OCI-LY1 (cell line): ENCODE measurements around the gene MGST1.
"Not testable (repeated sequence)": the region's sequence is repeated elsewhere in the genome, so short reads cannot be mapped to it uniquely, and the experiment has no call there.

Source experiments
- H2AFZ ChIP-seq: fragments of 200-600 bp; sonication (generic), shearing (Covaris generic); 2 replicates; pipeline ENCODE4 v1.6.0; 2014; ENCODE audit warnings: antibody characterized with exemption, mild to moderate bottlenecking, low read length
- H3F3A ChIP-seq: fragments of 200-600 bp; sonication (generic), shearing (Covaris generic); 2 replicates; pipeline ENCODE4 v1.6.0; 2014; ENCODE audit warnings: mild to moderate bottlenecking, antibody characterized with exemption, low read length, moderate library complexity; ENCODE audit not compliant: insufficient read depth
- H3K27ac ChIP-seq: fragments of 200-600 bp; sonication (generic); 2 replicates; pipeline ENCODE4 v1.5.1; 2014; ENCODE audit warnings: low read length, mixed run types, mild to moderate bottlenecking, low read depth; ENCODE audit not compliant: poor library complexity, severe bottlenecking
- H3K27me3 ChIP-seq: fragments of 200-600 bp; sonication (generic); 2 replicates; pipeline ENCODE4 v1.6.0; 2014; ENCODE audit warnings: antibody characterized with exemption, mild to moderate bottlenecking, low read length, moderate library complexity; ENCODE audit not compliant: insufficient read depth
- H3K36me3 ChIP-seq: fragments of 200-600 bp; sonication (generic); 2 replicates; pipeline ENCODE4 v1.6.1; 2014; ENCODE audit warnings: mild to moderate bottlenecking, antibody characterized with exemption, low read length, moderate library complexity, mixed read lengths; ENCODE audit not compliant: insufficient read depth
- H3K4me1 ChIP-seq: fragments of 200-600 bp; sonication (generic); 2 replicates; pipeline ENCODE4 v1.5.1; 2014; ENCODE audit warnings: mild to moderate bottlenecking, low read length, moderate library complexity; ENCODE audit not compliant: insufficient read depth, severe bottlenecking
- H3K4me2 ChIP-seq: fragments of 200-600 bp; sonication (generic), shearing (Covaris generic); 2 replicates; pipeline ENCODE4 v1.6.1; 2014; ENCODE audit warnings: low read length
- H3K4me3 ChIP-seq: fragments of 200-600 bp; sonication (generic); 2 replicates; pipeline ENCODE4 v1.5.1; 2014; ENCODE audit warnings: low read length, low read depth, mild to moderate bottlenecking, mixed read lengths; ENCODE audit not compliant: poor library complexity, severe bottlenecking
- H3K79me2 ChIP-seq: fragments of 200-600 bp; shearing (Covaris generic); 2 replicates; pipeline ENCODE4 v1.6.1; 2016; ENCODE audit warnings: mixed run types, low read length, mixed read lengths; ENCODE audit not compliant: insufficient read depth
- H3K9ac ChIP-seq: fragments of 200-600 bp; sonication (generic), shearing (Covaris generic); 2 replicates; pipeline ENCODE4 v1.6.1; 2014; ENCODE audit warnings: mild to moderate bottlenecking, low read length, mixed read lengths
- H3K9me2 ChIP-seq: fragments of 200-600 bp; sonication (generic), shearing (Covaris generic); 2 replicates; pipeline ENCODE4 v1.6.1; 2014; ENCODE audit warnings: low read depth, mild to moderate bottlenecking, low read length, mixed read lengths
- H3K9me3 ChIP-seq: fragments of 200-600 bp; shearing (Covaris generic); 2 replicates; pipeline ENCODE4 v1.6.1; 2014; ENCODE audit warnings: low read length, mixed read lengths
- H4K20me1 ChIP-seq: fragments of 200-600 bp; sonication (generic), shearing (Covaris generic); 2 replicates; pipeline ENCODE4 v1.6.0; 2016; ENCODE audit warnings: mild to moderate bottlenecking, low read length; ENCODE audit not compliant: insufficient read depth
- EZH2 ChIP-seq: fragments of 200-600 bp; sonication (generic), shearing (Covaris generic); IDR thresholded peaks from 2 replicates; pipeline ENCODE4 v1.8.0; 2017; ENCODE audit warnings: borderline replicate concordance, mixed run types, mild to moderate bottlenecking, antibody characterized with exemption, low read length, moderate library complexity, mixed read lengths
- TF ChIP-seq, protein P1 (sequence below): fragments of 200-600 bp; sonication (generic), shearing (Covaris generic); IDR thresholded peaks from 2 replicates; pipeline ENCODE4 v1.5.1; 2017; ENCODE audit warnings: mild to moderate bottlenecking, antibody characterized with exemption, low read length, moderate library complexity, mixed read lengths

Gene MGST1

DNA sequence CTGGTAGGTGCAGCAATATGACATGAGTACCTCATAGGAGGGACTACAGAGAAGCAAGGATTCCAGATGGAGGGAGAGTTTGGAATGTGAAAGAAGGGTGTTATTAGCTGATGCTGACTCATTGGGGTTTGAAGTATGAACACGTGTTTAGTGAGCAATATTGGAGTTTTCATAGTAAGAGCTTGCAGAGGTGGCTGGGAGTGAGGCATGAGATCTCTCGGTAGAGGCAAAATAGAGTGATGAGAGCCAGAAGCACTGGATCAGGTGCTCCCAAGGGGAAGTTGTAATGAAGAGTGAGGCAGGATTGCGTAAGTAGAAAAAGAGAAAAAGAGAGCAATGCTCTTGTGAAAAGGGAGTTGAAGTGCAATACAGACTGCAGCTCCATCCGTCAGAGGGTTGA, 42.1 kb downstream of the MGST1 start:
- Histone ChIP-seq H3K4me2 (no peak overlapping the region), H3K9ac (no peak overlapping the region), H3F3A (no peaks in the 10 kb centered on the region), H3K4me1 (no peaks in the 10 kb centered on the region), H3K27me3 (no peaks in the 10 kb centered on the region), H3K36me3 (no peaks in the 10 kb centered on the region), H4K20me1 (no peaks in the 10 kb centered on the region), H2AFZ (no peak overlapping the region), H3K4me3 (no peak overlapping the region), H3K9me2 (no peaks in the 10 kb centered on the region), H3K9me3 (no peaks in the 10 kb centered on the region), H3K79me2 (no peaks in the 10 kb centered on the region), H3K27ac (no peak overlapping the region)
- TF ChIP-seq EZH2 = no peak
- TF ChIP-seq, protein P1, sequence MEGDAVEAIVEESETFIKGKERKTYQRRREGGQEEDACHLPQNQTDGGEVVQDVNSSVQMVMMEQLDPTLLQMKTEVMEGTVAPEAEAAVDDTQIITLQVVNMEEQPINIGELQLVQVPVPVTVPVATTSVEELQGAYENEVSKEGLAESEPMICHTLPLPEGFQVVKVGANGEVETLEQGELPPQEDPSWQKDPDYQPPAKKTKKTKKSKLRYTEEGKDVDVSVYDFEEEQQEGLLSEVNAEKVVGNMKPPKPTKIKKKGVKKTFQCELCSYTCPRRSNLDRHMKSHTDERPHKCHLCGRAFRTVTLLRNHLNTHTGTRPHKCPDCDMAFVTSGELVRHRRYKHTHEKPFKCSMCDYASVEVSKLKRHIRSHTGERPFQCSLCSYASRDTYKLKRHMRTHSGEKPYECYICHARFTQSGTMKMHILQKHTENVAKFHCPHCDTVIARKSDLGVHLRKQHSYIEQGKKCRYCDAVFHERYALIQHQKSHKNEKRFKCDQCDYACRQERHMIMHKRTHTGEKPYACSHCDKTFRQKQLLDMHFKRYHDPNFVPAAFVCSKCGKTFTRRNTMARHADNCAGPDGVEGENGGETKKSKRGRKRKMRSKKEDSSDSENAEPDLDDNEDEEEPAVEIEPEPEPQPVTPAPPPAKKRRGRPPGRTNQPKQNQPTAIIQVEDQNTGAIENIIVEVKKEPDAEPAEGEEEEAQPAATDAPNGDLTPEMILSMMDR = no peak

DNA sequence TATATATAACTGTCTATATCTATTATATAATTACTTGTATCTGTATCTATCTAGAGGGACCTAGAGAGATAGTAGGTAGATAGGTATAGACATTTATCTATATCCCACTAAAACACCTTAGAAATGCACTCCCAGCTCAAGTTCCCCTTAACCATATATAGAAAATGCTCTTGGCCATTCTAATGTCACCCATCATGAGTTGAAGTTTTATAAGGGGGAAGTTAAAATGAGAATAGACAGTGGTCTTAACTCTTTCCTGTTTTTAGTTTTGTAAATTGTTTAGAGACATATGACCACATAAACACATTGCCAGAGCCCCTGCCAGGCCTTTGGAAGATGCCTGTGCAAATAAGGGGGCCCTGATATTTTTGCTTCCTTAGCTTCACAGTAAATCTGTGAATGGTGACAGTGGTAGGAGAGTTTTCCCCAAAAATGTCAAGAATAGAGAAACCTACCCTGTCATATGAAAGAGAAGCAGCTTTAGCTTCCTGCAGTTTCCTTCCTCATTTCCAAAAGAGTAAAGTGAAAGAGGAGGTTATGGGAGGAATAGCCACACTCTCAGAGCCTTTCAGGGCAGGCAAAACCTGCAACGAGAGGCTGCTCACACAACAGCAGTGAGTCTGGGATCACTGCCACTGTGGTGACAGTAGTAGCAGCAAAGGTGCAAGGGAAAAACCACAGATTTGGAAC, 45.5 kb downstream of the MGST1 start:
- no peaks in the 10 kb centered on the region for H4K20me1 ChIP-seq
- no peaks in the 10 kb centered on the region for H3K36me3 ChIP-seq
- TF ChIP-seq, protein P1 = no peak
- TF ChIP-seq EZH2 = no peak
- H3K4me3 ChIP-seq = no peak overlapping the region
- no peaks in the 10 kb centered on the region for H3K9me3 ChIP-seq
- no peaks in the 10 kb centered on the region for H3K9me2 ChIP-seq
- H3K27ac ChIP-seq = no peak overlapping the region
- no peaks in the 10 kb centered on the region for H3K27me3 ChIP-seq
- no peaks in the 10 kb centered on the region for H3K4me1 ChIP-seq
- no peak overlapping the region for H2AFZ ChIP-seq
- no peaks in the 10 kb centered on the region for H3K79me2 ChIP-seq
- no peak overlapping the region for H3K9ac ChIP-seq
- H3K4me2 ChIP-seq = no peak overlapping the region
- H3F3A ChIP-seq = no peaks in the 10 kb centered on the region

DNA sequence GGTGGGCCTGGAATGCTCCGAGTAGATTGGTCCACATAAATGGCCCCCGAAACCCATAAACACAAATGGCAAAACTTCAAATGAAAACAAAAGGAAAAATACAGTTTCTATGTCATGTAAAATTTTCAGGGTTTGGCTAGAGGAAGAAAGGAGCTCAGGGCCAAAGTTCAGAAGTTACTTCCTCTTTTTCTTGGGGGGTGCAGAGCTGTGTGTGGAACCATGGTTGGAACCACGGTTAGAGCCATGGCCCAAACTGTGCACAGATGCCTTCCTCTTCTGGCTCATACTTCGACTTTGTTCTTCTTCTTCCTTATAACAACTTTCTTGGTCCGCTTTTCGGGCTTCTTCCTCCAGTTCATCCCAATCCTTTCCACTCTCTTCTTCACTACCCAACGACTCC, 51.7 kb downstream of the MGST1 start:
- Histone ChIP-seq H3K36me3 (no peaks in the 10 kb centered on the region), H3K9me3 (no peaks in the 10 kb centered on the region), H3K27me3 (no peaks in the 10 kb centered on the region), H3K27ac (no peak overlapping the region), H3K9ac (no peak overlapping the region), H4K20me1 (no peaks in the 10 kb centered on the region), H3F3A (no peaks in the 10 kb centered on the region), H3K4me2 (no peak overlapping the region), H3K4me1 (no peaks in the 10 kb centered on the region), H2AFZ (no peak overlapping the region), H3K9me2 (no peaks in the 10 kb centered on the region), H3K79me2 (no peaks in the 10 kb centered on the region), H3K4me3 (no peak overlapping the region)
- TF ChIP-seq EZH2 = no peak
- TF ChIP-seq, protein P1 = no peak

DNA sequence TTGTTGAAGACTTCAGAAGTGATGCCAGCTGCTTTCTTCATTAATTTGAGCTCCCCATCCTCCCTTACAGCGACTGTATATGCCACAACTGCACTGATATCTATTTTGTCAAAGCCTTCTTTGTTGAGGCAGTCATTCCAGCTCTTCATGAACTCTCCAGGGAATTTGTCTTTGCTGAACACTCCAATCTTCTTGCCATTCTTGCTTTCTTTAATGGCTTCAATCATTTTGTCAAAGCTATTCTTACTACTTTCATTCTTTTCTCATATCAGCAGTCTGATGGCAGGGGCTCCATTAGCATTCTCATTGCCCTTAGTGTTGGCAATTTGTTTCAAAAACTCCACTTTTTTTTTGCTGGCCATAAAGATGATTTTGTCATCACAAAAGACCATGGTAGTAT, 54.4 kb downstream of the MGST1 start:
- H4K20me1 ChIP-seq, H3K9me3 ChIP-seq: not testable (repeated sequence)

More for the DNA sequence above, 54.4 kb downstream of the MGST1 start:
- not testable (repeated sequence) for H2AFZ ChIP-seq, H3K27me3 ChIP-seq, H3K27ac ChIP-seq, H3K79me2 ChIP-seq, H3K36me3 ChIP-seq, H3K4me3 ChIP-seq, H3K4me1 ChIP-seq, H3F3A ChIP-seq, H3K9ac ChIP-seq, H3K4me2 ChIP-seq, H3K9me2 ChIP-seq
